RPMI7951 (cell line): ENCODE data around the gene GNG3. TPM values are rescaled to one million over a fixed set of nuclear protein-coding genes. Genes with fewer than 3 reads are reported as not detected.

Experiments
- DNase-seq: peaks from one replicate; pipeline ENCODE4 v3.0.0-alpha.2; 2012; ENCODE audit warnings: low read depth
- total RNA-seq: library from RNA; depleted of rRNA; stranded (reverse); fragments of >200 nt; shearing (Covaris generic); gene quantifications from 2 replicates; pipeline ENCODE4 v1.2.3, GENCODE V29; 2014; rRNA removed

GNG3 gene
- total RNA-seq, 1 experiment from 2014 or later = not detected

GRCh38 chr11:62757846-62758788, 50.6 kb downstream of the GNG3 start:
- DNase-seq = no peak

Other genes with a start within 250 kb of the GNG3 start
- 184 and 206 TPM in 2 replicates for gene AHNAK, start 160.9 kb upstream of the GNG3 start, total RNA-seq
- gene EEF1G, start 133.8 kb upstream of the GNG3 start, total RNA-seq = 841 and 1,053 TPM in 2 replicates
- 4.7 and 5.3 TPM in 2 replicates for gene TUT1, start 116.2 kb upstream of the GNG3 start, total RNA-seq
- 91.2 and 103 TPM in 2 replicates for gene MTA2, start 105.8 kb upstream of the GNG3 start, total RNA-seq
- 7.1 and 13.8 TPM in 2 replicates for gene EML3, start 94.9 kb upstream of the GNG3 start, total RNA-seq
- gene ROM1, start 94.4 kb upstream of the GNG3 start, total RNA-seq = 2.5 and 3.6 TPM in 2 replicates
- 23.3 and 27.1 TPM in 2 replicates for gene B3GAT3, start 85.7 kb upstream of the GNG3 start, total RNA-seq
- 136 and 159 TPM in 2 replicates for gene GANAB, start 61.1 kb upstream of the GNG3 start, total RNA-seq
- 10.7 and 14.8 TPM in 2 replicates for gene INTS5, start 54.4 kb upstream of the GNG3 start, total RNA-seq
- gene C11orf98, start 42.5 kb upstream of the GNG3 start, total RNA-seq = 69.0 and 73.3 TPM in 2 replicates
- 3.8 and 5.6 TPM in 2 replicates for gene CSKMT, start 42.4 kb upstream of the GNG3 start, total RNA-seq
- 19.6 and 26.6 TPM in 2 replicates for gene UQCC3, start 36.0 kb upstream of the GNG3 start, total RNA-seq
- gene LBHD1, start 35.4 kb upstream of the GNG3 start, total RNA-seq = 4.6 and 6.1 TPM in 2 replicates
- 107 and 128 TPM in 2 replicates for gene UBXN1, start 28.6 kb upstream of the GNG3 start, total RNA-seq
- 6.0 and 6.2 TPM in 2 replicates for gene LRRN4CL, start 18.1 kb upstream of the GNG3 start, total RNA-seq
- gene BSCL2, start 252 bp upstream of the GNG3 start, total RNA-seq = 65.0 and 71.0 TPM in 2 replicates
- 10.2 and 11.8 TPM in 2 replicates for gene HNRNPUL2, start 19.8 kb downstream of the GNG3 start, total RNA-seq
- gene TTC9C, start 20.8 kb downstream of the GNG3 start, total RNA-seq = 56.6 and 68.4 TPM in 2 replicates
- gene ZBTB3, start 46.5 kb downstream of the GNG3 start, total RNA-seq = 10.1 and 11.4 TPM in 2 replicates
- gene POLR2G, start 53.9 kb downstream of the GNG3 start, total RNA-seq = 182 and 189 TPM in 2 replicates
- 15.1 and 18.1 TPM in 2 replicates for gene TAF6L, start 63.7 kb downstream of the GNG3 start, total RNA-seq
- 88.3 and 110 TPM in 2 replicates for gene TMEM179B, start 79.7 kb downstream of the GNG3 start, total RNA-seq
- 41.0 and 55.3 TPM in 2 replicates for gene TMEM223, start 84.3 kb downstream of the GNG3 start, total RNA-seq
- gene NXF1, start 97.8 kb downstream of the GNG3 start, total RNA-seq = 24.9 and 26.1 TPM in 2 replicates
- 40.7 and 43.1 TPM in 2 replicates for gene STX5, start 124.4 kb downstream of the GNG3 start, total RNA-seq
- not detected in 2 replicates for gene TEX54, start 125.2 kb downstream of the GNG3 start, total RNA-seq
- gene WDR74, start 131.9 kb downstream of the GNG3 start, total RNA-seq = 61.3 and 80.4 TPM in 2 replicates
- 85.2 and 94.7 TPM in 2 replicates for gene SLC3A2, start 173.2 kb downstream of the GNG3 start, total RNA-seq
- not detected in 2 replicates for gene CHRM1, start 213.7 kb downstream of the GNG3 start, total RNA-seq